Lung microvascular endothelial cell (primary cell): Measurements from ENCODE around the gene ALOX15B. TPM values are rescaled to one million over a fixed set of nuclear protein-coding genes. Genes with fewer than 3 reads are reported as not detected.
"Not testable (repeated sequence)": the region's sequence is repeated elsewhere in the genome, so short reads cannot be mapped to it uniquely, and the experiment has no call there.

Source experiments
- DNase-seq, 2 donors: peaks; one replicate each; pipeline versions ENCODE4 v3.0.0 to v3.0.0-alpha.2; 2010; ENCODE audit warnings: low read depth in 2 of 2
- total RNA-seq: library from RNA; depleted of rRNA; stranded (reverse); fragments of >200 nt; gene quantifications from 2 replicates; pipeline ENCODE4 v1.2.1, GENCODE V29; 2014

Gene ALOX15B
- total RNA-seq, 1 donor from 2014 or later: not detected

GRCh38 chr17:8012996-8013640 is 25.7 kb upstream of the ALOX15B start:
- no peak for DNase-seq

- DNase-seq: no peak
Measured at GRCh38 chr17:8013731-8014557, 24.9 kb upstream of the ALOX15B start.

GRCh38 chr17:8014558-8014850 is 24.4 kb upstream of the ALOX15B start:
- DNase-seq: no peak

- DNase-seq: no peak
Measured at GRCh38 chr17:8015236-8015956, 23.5 kb upstream of the ALOX15B start.

GRCh38 chr17:8015957-8016631 is 22.8 kb upstream of the ALOX15B start:
- no peak for DNase-seq

GRCh38 chr17:8016632-8017424 is 22.0 kb upstream of the ALOX15B start:
- DNase-seq: peak; percentile 17 to 38

- no peak for DNase-seq
Measured at GRCh38 chr17:8018436-8018835, 20.4 kb upstream of the ALOX15B start.

- DNase-seq: no peak
Measured at GRCh38 chr17:8019166-8019565, 19.7 kb upstream of the ALOX15B start.

- peak in 1 of 2 donors; percentile 57 for DNase-seq
Measured at GRCh38 chr17:8019665-8020650, 18.9 kb upstream of the ALOX15B start.

- DNase-seq: no peak
Measured at GRCh38 chr17:8020776-8021564, 17.9 kb upstream of the ALOX15B start.

GRCh38 chr17:8021565-8022359 is 17.1 kb upstream of the ALOX15B start:
- no peak for DNase-seq

GRCh38 chr17:8022360-8023003 is 16.4 kb upstream of the ALOX15B start:
- no peak for DNase-seq

- DNase-seq: not testable (repeated sequence)
Measured at GRCh38 chr17:8024161-8024560, 14.7 kb upstream of the ALOX15B start.

GRCh38 chr17:8025176-8025911 is 13.5 kb upstream of the ALOX15B start:
- DNase-seq: no peak

- no peak for DNase-seq
Measured at GRCh38 chr17:8029121-8029520, 9.7 kb upstream of the ALOX15B start.

GRCh38 chr17:8031261-8031661 is 7.6 kb upstream of the ALOX15B start:
- no peak for DNase-seq

- no peak for DNase-seq
Measured at GRCh38 chr17:8031950-8032349, 6.9 kb upstream of the ALOX15B start.
